H9 (cell line): ENCODE measurements around the gene KLHL13. TPM values are rescaled to one million over a fixed set of nuclear protein-coding genes. Genes with fewer than 3 reads are reported as not detected.

Experiments used
- DNase-seq: peaks from one replicate; pipeline ENCODE4 v3.0.0-alpha.2; 2017
- H2AFZ ChIP-seq: one replicate; pipeline ENCODE4 v1.6.1; 2013; ENCODE audit warnings: mild to moderate bottlenecking, low read length, control low read depth, moderate library complexity
- H2AK5ac ChIP-seq: 2 replicates; pipeline ENCODE4 v1.6.1; 2013; ENCODE audit warnings: low read length, control low read depth, mixed read lengths; ENCODE audit not compliant: insufficient read length
- H2BK120ac ChIP-seq: one replicate; pipeline ENCODE4 v1.6.1; 2013; ENCODE audit warnings: low read depth, mild to moderate bottlenecking, low read length, control low read depth, inconsistent platforms; ENCODE audit not compliant: poor library complexity, severe bottlenecking
- H2BK12ac ChIP-seq: 2 replicates; pipeline ENCODE4 v1.6.1; 2013; ENCODE audit warnings: low read length, control low read depth, mixed read lengths, low read depth; ENCODE audit not compliant: insufficient read length
- H2BK15ac ChIP-seq: 2 replicates; pipeline ENCODE4 v1.6.1; 2013; ENCODE audit warnings: low read depth, low read length, control low read depth
- H2BK20ac ChIP-seq: one replicate; pipeline ENCODE4 v1.6.1; 2013; ENCODE audit warnings: low read depth, mild to moderate bottlenecking, low read length, control low read depth, inconsistent platforms; ENCODE audit not compliant: poor library complexity, severe bottlenecking
- H2BK5ac ChIP-seq: 2 replicates; pipeline ENCODE4 v1.6.1; 2013; ENCODE audit warnings: low read length, control low read depth, mixed read lengths; ENCODE audit not compliant: insufficient read length
- H3K14ac ChIP-seq: 2 replicates; pipeline ENCODE4 v1.6.1; 2013; ENCODE audit warnings: low read length, control low read depth; ENCODE audit not compliant: insufficient read depth
- H3K18ac ChIP-seq: 2 replicates; pipeline ENCODE4 v1.6.1; 2013; ENCODE audit warnings: low read depth, mild to moderate bottlenecking, mixed read lengths, low read length, control low read depth; ENCODE audit not compliant: insufficient read length
- H3K23ac ChIP-seq: 2 replicates; pipeline ENCODE4 v1.6.1; 2013; ENCODE audit warnings: low read length, control low read depth, mixed read lengths, low read depth; ENCODE audit not compliant: insufficient read length
- H3K23me2 ChIP-seq: 2 replicates; pipeline ENCODE4 v1.6.1; 2013; ENCODE audit warnings: low read depth, mild to moderate bottlenecking, mixed read lengths, low read length, control low read depth; ENCODE audit not compliant: insufficient read length, poor library complexity, severe bottlenecking
- H3K27ac ChIP-seq: 2 replicates; pipeline ENCODE4 v1.5.1; 2013; ENCODE audit warnings: low read length, control low read depth, mixed read lengths, low read depth; ENCODE audit not compliant: insufficient read length
- H3K27me3 ChIP-seq: 2 replicates; pipeline ENCODE4 v1.6.1; 2013; ENCODE audit warnings: low read length, control low read depth, inconsistent platforms; ENCODE audit not compliant: insufficient read depth
- H3K4ac ChIP-seq: 2 replicates; pipeline ENCODE4 v1.6.1; 2013; ENCODE audit warnings: low read depth, mild to moderate bottlenecking, control low read depth, inconsistent platforms, low read length, moderate library complexity
- H3K4me1 ChIP-seq: 2 replicates; pipeline ENCODE4 v1.6.1; 2013; ENCODE audit warnings: low read length, control low read depth, inconsistent platforms; ENCODE audit not compliant: insufficient read depth
- H3K4me2 ChIP-seq: 2 replicates; pipeline ENCODE4 v1.6.1; 2013; ENCODE audit warnings: low read length, control low read depth, mixed read lengths; ENCODE audit not compliant: insufficient read length, insufficient read depth
- H3K56ac ChIP-seq: 2 replicates; pipeline ENCODE4 v1.6.1; 2013; ENCODE audit warnings: low read depth, mild to moderate bottlenecking, mixed read lengths, low read length, control low read depth; ENCODE audit not compliant: insufficient read length
- H3K79me1 ChIP-seq: 2 replicates; pipeline ENCODE4 v1.6.1; 2013; ENCODE audit warnings: low read depth, mild to moderate bottlenecking, moderate library complexity, low read length, control low read depth, inconsistent platforms; ENCODE audit not compliant: insufficient read depth, poor library complexity, severe bottlenecking
- H3K79me2 ChIP-seq: 2 replicates; pipeline ENCODE4 v1.6.1; 2013; ENCODE audit warnings: low read length, control low read depth, inconsistent platforms; ENCODE audit not compliant: insufficient read depth
- H3K9ac ChIP-seq: 2 replicates; pipeline ENCODE4 v1.6.1; 2013; ENCODE audit warnings: low read length, control low read depth, mixed read lengths; ENCODE audit not compliant: insufficient read length; ENCODE audit errors: extremely low read depth
- H3K9me3 ChIP-seq: one replicate; pipeline ENCODE4 v1.6.1; 2013; ENCODE audit warnings: low read depth, low read length, inconsistent platforms; ENCODE audit not compliant: control insufficient read depth
- H3T11ph ChIP-seq: one replicate; pipeline ENCODE4 v1.6.1; 2013; ENCODE audit warnings: mild to moderate bottlenecking, low read length, control low read depth, inconsistent platforms
- H4K20me1 ChIP-seq: one replicate; pipeline ENCODE4 v1.6.1; 2013; ENCODE audit not compliant: control insufficient read depth, insufficient read length, insufficient read depth
- H4K5ac ChIP-seq: 2 replicates; pipeline ENCODE4 v1.6.1; 2013; ENCODE audit warnings: low read depth, mild to moderate bottlenecking, mixed read lengths, low read length, control low read depth; ENCODE audit not compliant: insufficient read length
- H4K8ac ChIP-seq: replicated peaks from 2 replicates; pipeline ENCODE4 v1.6.1; 2013; ENCODE audit warnings: low read length, control low read depth, mixed read lengths, low read depth; ENCODE audit not compliant: insufficient read length
- H4K91ac ChIP-seq: 2 replicates; pipeline ENCODE4 v1.6.1; 2013; ENCODE audit warnings: low read depth, mild to moderate bottlenecking, moderate library complexity, mixed read lengths, low read length, control low read depth; ENCODE audit not compliant: insufficient read length
- H3K27ac Mint-ChIP-seq, 3 experiments: 2 replicates in 2 of 3; 3 replicates in 1 of 3; pipeline ENCODE4 v1.8.0; 2020 to 2021; ENCODE audit warnings: mixed read lengths in 3 of 3, mild to moderate bottlenecking in 1 of 3, moderate library complexity in 1 of 3
- H3K27me3 Mint-ChIP-seq: 2 replicates; pipeline ENCODE4 v1.8.0; 2021; ENCODE audit warnings: low read depth, mild to moderate bottlenecking, moderate library complexity, mixed read lengths
- H3K36me3 Mint-ChIP-seq, 3 experiments: 2 replicates in 2 of 3; 3 replicates in 1 of 3; pipeline ENCODE4 v1.8.0; 2020 to 2021; ENCODE audit warnings: low read depth in 3 of 3, mixed read lengths in 3 of 3; ENCODE audit not compliant: insufficient read depth in 1 of 3
- H3K4me1 Mint-ChIP-seq, 2 experiments: 2 replicates each; pipeline ENCODE4 v1.8.0; 2020; ENCODE audit warnings: mixed read lengths in 2 of 2
- H3K4me3 Mint-ChIP-seq, 2 experiments: 2 replicates in 1 of 2; 3 replicates in 1 of 2; pipeline ENCODE4 v1.8.0; 2020 to 2021; ENCODE audit warnings: mild to moderate bottlenecking in 2 of 2, mixed read lengths in 2 of 2, moderate library complexity in 1 of 2
- H3K9me3 Mint-ChIP-seq, 2 experiments: 2 replicates in 1 of 2; 3 replicates in 1 of 2; pipeline ENCODE4 v1.8.0; 2020; ENCODE audit warnings: mild to moderate bottlenecking in 2 of 2, mixed read lengths in 2 of 2, moderate library complexity in 1 of 2
- WGBS: extraction: QIAGEN DNeasy Blood & Tissue Kit; methylation state at CpG from one replicate; pipeline ENCODE4 v1.1.7; 2013; ENCODE audit warnings: missing lambda C conversion rate, low lambda C conversion rate, mixed read lengths; ENCODE audit not compliant: insufficient read length; ENCODE audit errors: extremely low coverage; 5-methylcytosine and 5-hydroxymethylcytosine counted together
- total RNA-seq: library from RNA; stranded (reverse); gene quantifications from 2 replicates; pipeline ENCODE4 v1.2.1, GENCODE V29; 2021
- TF ChIP-seq, protein P1 (sequence below): fragments of 200-600 bp; sonication (generic); conservative IDR thresholded peaks from 3 replicates; pipeline ENCODE4 v1.8.0; 2021; ENCODE audit warnings: antibody characterized with exemption, mild to moderate bottlenecking

Gene KLHL13
- total RNA-seq, 1 experiment from 2014 or later, result 4.1 TPM

GRCh38 chrX:117998171-117998570 lies 118.4 kb downstream of the KLHL13 start:
- Histone ChIP-seq H4K91ac (no peak overlapping the region), H3K14ac (no peak overlapping the region), H2BK120ac (no peak overlapping the region), H3K9ac (no peak overlapping the region), H2BK20ac (no peak overlapping the region), H3K27me3 (no peaks in the 10 kb centered on the region), H3T11ph (no peak overlapping the region), H4K20me1 (no peaks in the 10 kb centered on the region), H3K79me2 (no peaks in the 10 kb centered on the region), H4K5ac (no peak overlapping the region), H2AFZ (no peak overlapping the region), H2BK5ac (no peak overlapping the region), H2AK5ac (no peak overlapping the region), H3K4me1 (no peaks in the 10 kb centered on the region), H3K23ac (no peak overlapping the region), H3K27ac (no peak overlapping the region), H3K79me1 (no peaks in the 10 kb centered on the region), H3K4ac (no peak overlapping the region), H2BK12ac (no peak overlapping the region), H3K18ac (no peak overlapping the region), H3K9me3 (peaks cover 13% of the 10 kb centered on the region), H3K23me2 (no peaks in the 10 kb centered on the region), H2BK15ac (no peak overlapping the region), H4K8ac (no peak overlapping the region), H3K4me2 (no peak overlapping the region), H3K56ac (no peak overlapping the region)
- DNase-seq, result no peak
- WGBS, result no CpG with 5 or more reads among the region's 2 CpGs
- TF ChIP-seq, protein P1, sequence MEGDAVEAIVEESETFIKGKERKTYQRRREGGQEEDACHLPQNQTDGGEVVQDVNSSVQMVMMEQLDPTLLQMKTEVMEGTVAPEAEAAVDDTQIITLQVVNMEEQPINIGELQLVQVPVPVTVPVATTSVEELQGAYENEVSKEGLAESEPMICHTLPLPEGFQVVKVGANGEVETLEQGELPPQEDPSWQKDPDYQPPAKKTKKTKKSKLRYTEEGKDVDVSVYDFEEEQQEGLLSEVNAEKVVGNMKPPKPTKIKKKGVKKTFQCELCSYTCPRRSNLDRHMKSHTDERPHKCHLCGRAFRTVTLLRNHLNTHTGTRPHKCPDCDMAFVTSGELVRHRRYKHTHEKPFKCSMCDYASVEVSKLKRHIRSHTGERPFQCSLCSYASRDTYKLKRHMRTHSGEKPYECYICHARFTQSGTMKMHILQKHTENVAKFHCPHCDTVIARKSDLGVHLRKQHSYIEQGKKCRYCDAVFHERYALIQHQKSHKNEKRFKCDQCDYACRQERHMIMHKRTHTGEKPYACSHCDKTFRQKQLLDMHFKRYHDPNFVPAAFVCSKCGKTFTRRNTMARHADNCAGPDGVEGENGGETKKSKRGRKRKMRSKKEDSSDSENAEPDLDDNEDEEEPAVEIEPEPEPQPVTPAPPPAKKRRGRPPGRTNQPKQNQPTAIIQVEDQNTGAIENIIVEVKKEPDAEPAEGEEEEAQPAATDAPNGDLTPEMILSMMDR, result no peak
- H3K27me3 Mint-ChIP-seq, result no peaks in the 10 kb centered on the region; the same call in 1 of the 2 replicates
- H3K27ac Mint-ChIP-seq, result no peak overlapping the region
- no peak overlapping the region for H3K4me3 Mint-ChIP-seq
- H3K36me3 Mint-ChIP-seq, result no peaks in the 10 kb centered on the region
- H3K9me3 Mint-ChIP-seq, result peaks cover 2 to 39% of the 10 kb centered on the region in 2 experiments; a peak in 3 of 5 replicates
- no peaks in the 10 kb centered on the region for H3K4me1 Mint-ChIP-seq
